SK-N-SH (cell line): ENCODE measurements around the gene KBTBD8. TPM values are rescaled to one million over a fixed set of nuclear protein-coding genes. Genes with fewer than 3 reads are reported as not detected.

Experiments used
- CTCF ChIA-PET: fragments of 300-600, 350-600 bp; formaldehyde crosslinking; extraction: SDS; loops from one replicate; lab custom pipeline; 2021; lab: Yijun Ruan, JAX
- POLR2A ChIA-PET: fragments of 350-600 bp; sonication (Branson Sonifier 250); formaldehyde crosslinking; extraction: SDS; loops from one replicate; lab custom pipeline; 2020; ENCODE audit warnings: antibody characterized with exemption, inconsistent platforms; lab: Yijun Ruan, JAX
- DNase-seq: peaks from one replicate; pipeline ENCODE4 v3.0.0; 2012
- H2AFZ ChIP-seq: fragments of 200-600 bp; sonication (generic); 2 replicates; pipeline ENCODE4 v1.8.1; 2016; ENCODE audit warnings: antibody characterized with exemption, mild to moderate bottlenecking, low read depth
- H3F3A ChIP-seq: fragments of 200-600 bp; sonication (generic); replicated peaks from 2 replicates; pipeline ENCODE3; 2016; ENCODE audit warnings: antibody characterized with exemption, mild to moderate bottlenecking; ENCODE audit not compliant: insufficient read depth
- H3K27ac ChIP-seq, 2 experiments: fragments of 200-500 bp in 1 of 2; fragments of 200-600 bp in 1 of 2; sonication (Bioruptor generic) in 1 of 2; sonication (generic), shearing (Covaris generic) in 1 of 2; 2 replicates each; pipeline versions ENCODE4 v1.5.1 to v1.6.1; 2014 to 2016; ENCODE audit warnings: low read depth in 2 of 2, inconsistent platforms in 1 of 2, low read length in 1 of 2, mild to moderate bottlenecking in 1 of 2, mixed read lengths in 1 of 2
- H3K27me3 ChIP-seq: fragments of 200-600 bp; sonication (generic), shearing (Covaris generic); 2 replicates; pipeline ENCODE4 v1.6.1; 2016; ENCODE audit warnings: mixed run types; ENCODE audit not compliant: insufficient read depth
- H3K36me3 ChIP-seq, 2 experiments: fragments of 200-500 bp in 1 of 2; fragments of 200-600 bp in 1 of 2; sonication (Bioruptor generic) in 1 of 2; sonication (generic) in 1 of 2; replicated peaks in 1 of 2; 2 replicates each; pipeline versions ENCODE3 to v1.5.1; 2014 to 2016; ENCODE audit warnings: low read length in 1 of 2, mild to moderate bottlenecking in 1 of 2; ENCODE audit not compliant: insufficient read depth in 2 of 2, control insufficient read depth in 1 of 2
- H3K4me1 ChIP-seq, 2 experiments: fragments of 200-500 bp in 1 of 2; fragments of 200-600 bp in 1 of 2; sonication (Bioruptor generic) in 1 of 2; sonication (generic), shearing (Covaris generic) in 1 of 2; 2 replicates each; pipeline versions ENCODE4 v1.5.1 to v1.6.1; 2014 to 2016; ENCODE audit warnings: low read depth in 1 of 2, low read length in 1 of 2, mixed run types in 1 of 2; ENCODE audit not compliant: insufficient read depth in 2 of 2, control insufficient read depth in 1 of 2
- H3K4me2 ChIP-seq: fragments of 200-600 bp; sonication (generic), shearing (Covaris generic); 2 replicates; pipeline ENCODE4 v1.6.1; 2017; ENCODE audit warnings: mixed run types
- H3K4me3 ChIP-seq, 2 experiments: fragments of 200-500 bp in 1 of 2; fragments of 200-600 bp in 1 of 2; sonication (Bioruptor generic) in 1 of 2; sonication (generic), shearing (Covaris generic) in 1 of 2; 2 replicates each; pipeline versions ENCODE4 v1.5.1 to v1.8.1; 2014 to 2016; ENCODE audit warnings: low read depth in 2 of 2, inconsistent platforms in 1 of 2, low read length in 1 of 2, mild to moderate bottlenecking in 1 of 2, mixed read lengths in 1 of 2, moderate library complexity in 1 of 2
- H3K79me2 ChIP-seq: fragments of 200-600 bp; sonication (generic); 2 replicates; pipeline ENCODE4 v1.8.1; 2017; ENCODE audit warnings: mild to moderate bottlenecking; ENCODE audit not compliant: insufficient read depth
- H3K9ac ChIP-seq: fragments of 200-600 bp; sonication (generic); 2 replicates; pipeline ENCODE4 v1.6.1; 2017; ENCODE audit warnings: mixed run types
- H3K9me2 ChIP-seq: fragments of 200-600 bp; sonication (generic); 2 replicates; pipeline ENCODE4 v1.6.1; 2017; ENCODE audit warnings: mixed run types
- H3K9me3 ChIP-seq: fragments of 200-600 bp; sonication (generic); 2 replicates; pipeline ENCODE4 v1.6.1; 2017; ENCODE audit warnings: mixed run types, mild to moderate bottlenecking, moderate library complexity
- H4K20me1 ChIP-seq: fragments of 200-600 bp; sonication (generic); 2 replicates; pipeline ENCODE4 v1.6.1; 2017; ENCODE audit warnings: mild to moderate bottlenecking, mixed run types; ENCODE audit not compliant: insufficient read depth
- EZH2phosphoT487 ChIP-seq: fragments of 200-600 bp; sonication (generic); IDR thresholded peaks from 2 replicates; pipeline ENCODE4 v1.6.1; 2017; ENCODE audit warnings: low read depth, mixed run types, mild to moderate bottlenecking, antibody characterized with exemption, moderate library complexity, borderline replicate concordance
- FOXJ3 ChIP-seq: sonication (generic); formaldehyde crosslinking; IDR thresholded peaks from 2 replicates; pipeline ENCODE4 v1.5.1; 2020; ENCODE audit warnings: mild to moderate bottlenecking, missing genetic modification reagents
- GATA2 ChIP-seq: sonication (generic); formaldehyde crosslinking; IDR thresholded peaks from 2 replicates; pipeline ENCODE4 v1.5.0; 2020; ENCODE audit warnings: mild to moderate bottlenecking, missing genetic modification reagents
- MXI1 ChIP-seq: IDR thresholded peaks from 2 replicates; pipeline ENCODE4 v1.6.1; 2012; ENCODE audit warnings: mild to moderate bottlenecking, low read depth, low read length, improper control_type of control experiment
- NFIC ChIP-seq: IDR thresholded peaks from 2 replicates; pipeline ENCODE4 v1.4.0; 2012; ENCODE audit warnings: borderline replicate concordance
- NRF1 ChIP-seq: IDR thresholded peaks from 2 replicates; pipeline ENCODE4 v1.6.1; 2012; ENCODE audit warnings: low read depth, mild to moderate bottlenecking, low read length
- RAD21 ChIP-seq: IDR thresholded peaks from 2 replicates; pipeline ENCODE4 v1.6.1; 2012; ENCODE audit warnings: mild to moderate bottlenecking, low read length
- RCOR1 ChIP-seq: fragments of 150-350 bp; IDR thresholded peaks from 2 replicates; pipeline ENCODE4 v1.6.1; 2017; ENCODE audit warnings: antibody characterized with exemption, low read length
- SIN3A ChIP-seq: IDR thresholded peaks from 2 replicates; pipeline ENCODE4 v1.6.1; 2012; ENCODE audit warnings: low read depth, mild to moderate bottlenecking, low read length, moderate library complexity, borderline replicate concordance
- TAF1 ChIP-seq: IDR thresholded peaks from 2 replicates; pipeline ENCODE4 v1.6.1; 2012; ENCODE audit warnings: low read depth, mild to moderate bottlenecking, low read length, moderate library complexity, borderline replicate concordance
- TCF12 ChIP-seq: IDR thresholded peaks from 2 replicates; pipeline ENCODE4 v1.4.0; 2012
- TEAD4 ChIP-seq: IDR thresholded peaks from 2 replicates; pipeline ENCODE4 v1.4.0; 2012; ENCODE audit warnings: mild to moderate bottlenecking, borderline replicate concordance; ENCODE audit not compliant: insufficient read depth
- YY1 ChIP-seq: IDR thresholded peaks from 2 replicates; pipeline ENCODE4 v1.4.0; 2012; ENCODE audit warnings: low read depth, mild to moderate bottlenecking
- WGBS: methylation state at CpG from one replicate; pipeline ENCODE4 v1.1.6; 2017; ENCODE audit warnings: low lambda C conversion rate; 5-methylcytosine and 5-hydroxymethylcytosine counted together
- polyA plus RNA-seq, 3 experiments: library from polyadenylated mRNA; depleted of rRNA; stranded (reverse); fragments of >200 nt; gene quantifications; 2 replicates each; pipeline ENCODE4 v1.2.3, GENCODE V29; 2012
- TF ChIP-seq, protein P1 (sequence below): IDR thresholded peaks from 2 replicates; pipeline ENCODE4 v1.4.0; 2012; ENCODE audit warnings: low read depth, borderline replicate concordance
- TF ChIP-seq, protein P2 (sequence below): IDR thresholded peaks from 2 replicates; pipeline ENCODE4 v1.4.0; 2012; ENCODE audit warnings: low read depth
- TF ChIP-seq, protein P3 (sequence below): fragments of 150-350 bp; IDR thresholded peaks from 2 replicates; pipeline ENCODE4 v1.6.1; 2016; ENCODE audit warnings: mild to moderate bottlenecking, low read depth, low read length
- TF ChIP-seq, protein P4 (sequence below): fragments of 200-600 bp; sonication (generic); IDR thresholded peaks from 2 replicates; pipeline ENCODE4 v1.6.1; 2017; ENCODE audit warnings: antibody characterized with exemption, mild to moderate bottlenecking, moderate library complexity
- TF ChIP-seq, protein P5 (sequence below): IDR thresholded peaks from 2 replicates; pipeline ENCODE4; 2012

The KBTBD8 gene
- polyA plus RNA-seq, 1 of the 3 experiments (the other 2 are of a cell fraction), result 0.36 TPM

DNA sequence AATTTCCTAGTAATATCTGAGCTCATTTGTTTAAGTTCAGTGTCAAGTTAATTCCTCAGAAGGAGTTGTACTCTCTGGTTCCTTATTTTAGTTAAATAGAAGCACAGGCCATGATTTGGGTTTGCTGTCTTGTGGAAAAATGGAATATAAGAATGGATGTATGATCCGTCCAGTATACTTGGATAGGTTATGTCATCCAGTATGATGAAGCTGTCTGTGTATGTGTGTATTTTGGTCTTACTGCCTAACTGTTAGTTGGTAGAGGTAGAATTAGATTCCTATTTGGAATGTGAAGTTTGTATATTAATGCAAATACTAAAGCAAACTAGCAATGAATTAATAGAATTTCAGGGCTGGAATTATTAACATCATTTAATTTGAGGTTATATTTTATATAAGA lies 7.9 kb downstream of the KBTBD8 start:
- no peaks in the 10 kb centered on the region for H3K27me3 ChIP-seq
- no peaks in the 10 kb centered on the region for H3K9me2 ChIP-seq
- no peak overlapping the region for H3K4me2 ChIP-seq
- no peak overlapping the region for H3K9ac ChIP-seq
- no peak overlapping the region for H3K27ac ChIP-seq
- H3K36me3 ChIP-seq, result peaks cover 11 to 21% of the 10 kb centered on the region in 2 experiments
- no peak overlapping the region for H3K4me3 ChIP-seq
- CTCF ChIA-PET, result interaction anchor here (0.8 to 1.6 kb wide), 3 partner anchors 35 to 104 kb away, joined by 3 to 6 read pairs (median 3); no protein-coding TSS in a partner anchor
- H2AFZ ChIP-seq, result no peak overlapping the region
- no peaks in the 10 kb centered on the region for H3F3A ChIP-seq
- H3K4me1 ChIP-seq, result no peaks in the 10 kb centered on the region
- H3K9me3 ChIP-seq, result no peaks in the 10 kb centered on the region
- H4K20me1 ChIP-seq, result no peaks in the 10 kb centered on the region
- DNase-seq, result no peak
- TF ChIP-seq, protein P1, sequence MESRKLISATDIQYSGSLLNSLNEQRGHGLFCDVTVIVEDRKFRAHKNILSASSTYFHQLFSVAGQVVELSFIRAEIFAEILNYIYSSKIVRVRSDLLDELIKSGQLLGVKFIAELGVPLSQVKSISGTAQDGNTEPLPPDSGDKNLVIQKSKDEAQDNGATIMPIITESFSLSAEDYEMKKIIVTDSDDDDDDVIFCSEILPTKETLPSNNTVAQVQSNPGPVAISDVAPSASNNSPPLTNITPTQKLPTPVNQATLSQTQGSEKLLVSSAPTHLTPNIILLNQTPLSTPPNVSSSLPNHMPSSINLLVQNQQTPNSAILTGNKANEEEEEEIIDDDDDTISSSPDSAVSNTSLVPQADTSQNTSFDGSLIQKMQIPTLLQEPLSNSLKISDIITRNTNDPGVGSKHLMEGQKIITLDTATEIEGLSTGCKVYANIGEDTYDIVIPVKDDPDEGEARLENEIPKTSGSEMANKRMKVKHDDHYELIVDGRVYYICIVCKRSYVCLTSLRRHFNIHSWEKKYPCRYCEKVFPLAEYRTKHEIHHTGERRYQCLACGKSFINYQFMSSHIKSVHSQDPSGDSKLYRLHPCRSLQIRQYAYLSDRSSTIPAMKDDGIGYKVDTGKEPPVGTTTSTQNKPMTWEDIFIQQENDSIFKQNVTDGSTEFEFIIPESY, result no peak
- TF ChIP-seq RCOR1 (no peak), NRF1 (no peak), MXI1 (no peak), TAF1 (no peak), EZH2phosphoT487 (no peak), TEAD4 (no peak), TCF12 (no peak), SIN3A (no peak), NFIC (no peak), FOXJ3 (CRISPR knock-in tag) (no peak), YY1 (no peak), RAD21 (no peak), GATA2 (no peak)
- TF ChIP-seq, protein P2, sequence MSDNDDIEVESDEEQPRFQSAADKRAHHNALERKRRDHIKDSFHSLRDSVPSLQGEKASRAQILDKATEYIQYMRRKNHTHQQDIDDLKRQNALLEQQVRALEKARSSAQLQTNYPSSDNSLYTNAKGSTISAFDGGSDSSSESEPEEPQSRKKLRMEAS, result no peak
- TF ChIP-seq, protein P3, sequence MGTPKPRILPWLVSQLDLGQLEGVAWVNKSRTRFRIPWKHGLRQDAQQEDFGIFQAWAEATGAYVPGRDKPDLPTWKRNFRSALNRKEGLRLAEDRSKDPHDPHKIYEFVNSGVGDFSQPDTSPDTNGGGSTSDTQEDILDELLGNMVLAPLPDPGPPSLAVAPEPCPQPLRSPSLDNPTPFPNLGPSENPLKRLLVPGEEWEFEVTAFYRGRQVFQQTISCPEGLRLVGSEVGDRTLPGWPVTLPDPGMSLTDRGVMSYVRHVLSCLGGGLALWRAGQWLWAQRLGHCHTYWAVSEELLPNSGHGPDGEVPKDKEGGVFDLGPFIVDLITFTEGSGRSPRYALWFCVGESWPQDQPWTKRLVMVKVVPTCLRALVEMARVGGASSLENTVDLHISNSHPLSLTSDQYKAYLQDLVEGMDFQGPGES, result no peak
- TF ChIP-seq, protein P4, sequence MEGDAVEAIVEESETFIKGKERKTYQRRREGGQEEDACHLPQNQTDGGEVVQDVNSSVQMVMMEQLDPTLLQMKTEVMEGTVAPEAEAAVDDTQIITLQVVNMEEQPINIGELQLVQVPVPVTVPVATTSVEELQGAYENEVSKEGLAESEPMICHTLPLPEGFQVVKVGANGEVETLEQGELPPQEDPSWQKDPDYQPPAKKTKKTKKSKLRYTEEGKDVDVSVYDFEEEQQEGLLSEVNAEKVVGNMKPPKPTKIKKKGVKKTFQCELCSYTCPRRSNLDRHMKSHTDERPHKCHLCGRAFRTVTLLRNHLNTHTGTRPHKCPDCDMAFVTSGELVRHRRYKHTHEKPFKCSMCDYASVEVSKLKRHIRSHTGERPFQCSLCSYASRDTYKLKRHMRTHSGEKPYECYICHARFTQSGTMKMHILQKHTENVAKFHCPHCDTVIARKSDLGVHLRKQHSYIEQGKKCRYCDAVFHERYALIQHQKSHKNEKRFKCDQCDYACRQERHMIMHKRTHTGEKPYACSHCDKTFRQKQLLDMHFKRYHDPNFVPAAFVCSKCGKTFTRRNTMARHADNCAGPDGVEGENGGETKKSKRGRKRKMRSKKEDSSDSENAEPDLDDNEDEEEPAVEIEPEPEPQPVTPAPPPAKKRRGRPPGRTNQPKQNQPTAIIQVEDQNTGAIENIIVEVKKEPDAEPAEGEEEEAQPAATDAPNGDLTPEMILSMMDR, result no peak
- TF ChIP-seq, protein P5, sequence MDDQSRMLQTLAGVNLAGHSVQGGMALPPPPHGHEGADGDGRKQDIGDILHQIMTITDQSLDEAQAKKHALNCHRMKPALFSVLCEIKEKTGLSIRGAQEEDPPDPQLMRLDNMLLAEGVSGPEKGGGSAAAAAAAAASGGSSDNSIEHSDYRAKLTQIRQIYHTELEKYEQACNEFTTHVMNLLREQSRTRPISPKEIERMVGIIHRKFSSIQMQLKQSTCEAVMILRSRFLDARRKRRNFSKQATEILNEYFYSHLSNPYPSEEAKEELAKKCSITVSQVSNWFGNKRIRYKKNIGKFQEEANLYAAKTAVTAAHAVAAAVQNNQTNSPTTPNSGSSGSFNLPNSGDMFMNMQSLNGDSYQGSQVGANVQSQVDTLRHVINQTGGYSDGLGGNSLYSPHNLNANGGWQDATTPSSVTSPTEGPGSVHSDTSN, result no peak
- H3K79me2 ChIP-seq, result peaks cover 3% of the 10 kb centered on the region; the same call in 1 of the 2 replicates
- POLR2A ChIA-PET, result no interaction called here
- WGBS, result 89% methylated on average over 1 of the region's 1 CpG
